Activated CD4-positive, alpha-beta T cell treated with anti-CD3 and anti-CD28 coated beads for 4 hours (primary cell): ENCODE data around the gene BTBD10.

ENCODE experiments used
- DNase-seq, 2 donors: peaks; one replicate each; pipeline ENCODE4 v3.0.0-alpha.2; 2020

BTBD10 gene

DNA sequence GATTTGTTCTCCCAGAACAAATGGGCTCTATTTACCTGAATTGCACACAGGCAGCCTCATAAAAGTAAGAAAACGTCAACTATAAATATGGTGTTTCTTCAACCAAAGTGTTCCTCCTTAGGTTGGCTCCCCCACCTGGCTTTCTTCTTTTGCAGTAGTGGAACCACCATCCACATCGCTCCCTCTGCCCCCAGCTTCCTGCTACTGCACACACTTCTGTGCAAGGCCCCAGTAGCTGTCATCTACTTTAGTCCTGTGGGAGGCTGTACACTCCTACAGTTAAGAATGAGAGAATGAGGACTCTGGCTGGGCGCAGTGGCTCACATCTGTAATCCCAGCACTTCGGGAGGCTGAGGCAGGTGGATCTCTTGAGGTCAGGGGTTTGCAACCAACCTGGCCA is 95.9 kb downstream of the BTBD10 start:
- DNase-seq = no peak

GRCh38 chr11:13366266-13367026 is 96.6 kb downstream of the BTBD10 start:
- DNase-seq = no peak

- no peak for DNase-seq
Observed at GRCh38 chr11:13364388-13364787, 98.6 kb downstream of the BTBD10 start.

- no peak for DNase-seq
Observed at GRCh38 chr11:13362596-13363109, 100.4 kb downstream of the BTBD10 start.

- no peak for DNase-seq
Observed at GRCh38 chr11:13358596-13359270, 104.3 kb downstream of the BTBD10 start.

- DNase-seq = no peak
Observed at GRCh38 chr11:13357232-13357631, 105.8 kb downstream of the BTBD10 start.

- no peak for DNase-seq
Observed at GRCh38 chr11:13355191-13355590, 107.8 kb downstream of the BTBD10 start.

- no peak for DNase-seq
Observed at GRCh38 chr11:13354335-13354734, 108.7 kb downstream of the BTBD10 start.

- no peak for DNase-seq
Observed at GRCh38 chr11:13352711-13353110, 110.3 kb downstream of the BTBD10 start.

GRCh38 chr11:13349581-13349980 is 113.4 kb downstream of the BTBD10 start:
- DNase-seq = no peak

DNA sequence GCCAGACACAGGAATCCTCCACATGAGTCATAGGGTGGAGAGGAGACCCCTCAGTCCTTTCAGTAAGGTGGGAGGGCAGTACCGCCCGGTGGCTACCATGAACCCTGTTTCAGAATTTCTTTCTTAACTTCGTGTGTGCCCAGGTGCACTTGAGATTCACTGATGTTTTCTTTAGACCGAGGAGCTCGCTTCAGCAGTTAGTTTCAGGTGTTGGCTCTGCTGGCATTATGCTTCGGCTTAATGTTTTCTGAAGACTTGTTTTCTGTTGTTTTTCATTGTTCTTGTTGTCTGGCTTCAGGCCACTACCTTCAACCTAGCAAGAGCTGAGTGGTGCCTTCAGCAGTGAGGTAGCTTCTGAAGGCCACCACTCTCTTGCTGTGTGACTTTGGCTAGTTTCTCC is 114.0 kb downstream of the BTBD10 start:
- no peak for DNase-seq

DNA sequence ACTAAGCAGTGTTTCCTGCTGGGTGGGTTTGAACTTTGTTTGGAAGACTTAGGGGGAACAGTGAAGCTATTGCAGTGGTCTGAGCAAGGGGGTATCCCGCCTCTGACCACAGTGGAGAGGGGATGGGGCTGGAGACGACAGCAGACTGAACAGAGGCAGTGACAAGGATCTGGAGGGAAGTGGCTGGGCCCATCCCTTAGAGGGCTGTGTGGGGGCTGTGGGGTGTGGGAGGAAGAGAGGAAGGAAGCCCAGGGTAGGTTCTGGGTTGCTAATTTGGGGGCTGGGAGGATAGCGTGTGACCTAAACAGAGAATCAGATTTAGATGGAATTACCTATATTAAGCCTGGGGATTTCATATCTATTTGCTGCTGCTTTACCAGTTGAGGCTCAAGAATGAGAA is 114.7 kb downstream of the BTBD10 start:
- DNase-seq = no peak

DNA sequence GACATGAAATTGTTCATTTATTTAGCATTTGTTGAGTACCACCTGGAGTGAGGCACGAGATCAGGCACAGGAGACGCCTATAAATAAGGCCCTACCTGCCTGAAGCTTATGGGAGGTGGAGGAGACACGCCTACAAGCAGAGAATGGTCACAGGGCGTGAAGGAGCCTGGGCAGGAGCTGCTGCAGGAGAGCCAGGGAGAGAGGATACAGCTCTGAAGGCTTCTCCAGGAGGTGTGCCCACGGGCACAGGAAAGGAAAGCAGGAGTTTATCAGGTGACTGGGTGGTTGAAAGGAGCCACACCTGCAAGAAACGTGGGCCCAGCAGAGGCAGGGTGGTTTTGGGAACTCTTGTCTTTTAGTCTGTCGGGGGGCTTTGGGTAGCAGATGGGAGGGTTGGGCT is 115.1 kb downstream of the BTBD10 start:
- no peak for DNase-seq

- DNase-seq = no peak
Observed at GRCh38 chr11:13346470-13346869, 116.6 kb downstream of the BTBD10 start.

DNA sequence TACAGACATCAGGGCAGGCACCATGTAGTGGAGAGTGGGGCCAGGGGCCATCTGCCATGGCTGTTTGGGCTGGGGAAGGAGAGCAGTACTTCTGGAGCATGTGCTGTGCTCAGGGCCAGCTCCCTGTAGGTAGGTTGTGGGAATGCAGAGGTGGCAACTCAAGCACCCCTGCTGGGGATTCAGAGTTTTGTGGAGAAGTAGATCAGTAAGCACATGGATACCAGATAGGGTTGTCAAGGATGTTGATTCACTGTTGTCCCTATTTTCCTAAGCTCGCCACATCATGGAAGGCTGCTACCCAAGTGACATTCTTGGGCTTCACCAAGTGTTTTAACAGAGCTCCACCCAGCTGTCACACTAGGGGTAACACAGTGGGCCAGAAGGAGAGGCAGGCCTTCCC is 118.2 kb downstream of the BTBD10 start:
- no peak for DNase-seq

GRCh38 chr11:13343931-13344717 is 118.9 kb downstream of the BTBD10 start:
- DNase-seq = peak; percentile 63 to 77

- no peak for DNase-seq
Observed at GRCh38 chr11:13343067-13343466, 120.0 kb downstream of the BTBD10 start.

- DNase-seq = no peak
Observed at GRCh38 chr11:13341026-13341425, 122.0 kb downstream of the BTBD10 start.

DNA sequence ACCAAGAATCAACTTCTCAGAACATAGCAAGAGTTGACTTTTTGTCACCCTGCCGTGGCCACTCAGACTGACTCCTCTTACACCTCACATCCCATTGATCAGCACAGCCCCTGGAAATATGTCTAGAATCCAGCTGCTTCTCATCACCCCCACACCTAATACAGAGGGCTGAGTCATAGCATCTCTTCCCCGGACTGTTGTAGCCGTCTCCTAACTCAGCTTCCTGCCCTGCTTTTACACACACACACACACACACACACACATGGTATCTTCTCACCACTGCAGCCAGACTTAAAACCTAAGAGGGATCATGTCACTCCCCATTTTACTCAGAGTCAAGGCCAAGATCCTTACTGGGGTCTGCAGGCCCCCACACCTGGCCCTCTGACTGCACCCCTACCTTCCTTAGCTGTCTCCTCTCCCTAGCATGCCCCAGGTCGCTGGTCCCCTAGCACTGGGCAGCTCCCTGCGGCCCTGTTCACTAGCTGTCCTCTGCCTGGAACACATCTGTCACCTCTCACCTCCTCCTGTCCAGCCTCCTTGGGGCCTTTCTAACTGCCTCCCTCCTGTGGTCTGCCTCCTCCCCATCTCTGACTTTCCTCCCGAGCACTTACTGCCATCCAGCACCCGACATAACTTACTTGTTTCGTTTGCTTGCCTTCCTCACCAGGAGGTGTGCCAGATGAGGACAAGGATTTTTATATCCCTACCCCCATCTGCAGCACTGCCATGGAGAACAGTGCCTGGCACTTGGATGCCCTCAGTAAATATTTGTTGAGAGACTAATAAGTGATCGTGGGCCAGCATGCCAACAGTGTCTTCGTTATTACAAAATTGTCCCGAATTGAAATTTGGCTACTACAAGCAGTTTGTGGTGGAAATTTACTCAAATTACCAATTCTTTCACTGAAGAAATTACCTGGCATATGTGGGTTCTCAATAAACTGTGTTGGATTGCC is 123.5 kb downstream of the BTBD10 start:
- DNase-seq = peak; percentile 26 to 43

- DNase-seq = no peak
Observed at GRCh38 chr11:13338427-13339069, 124.5 kb downstream of the BTBD10 start.

- DNase-seq = no peak
Observed at GRCh38 chr11:13338019-13338426, 125.0 kb downstream of the BTBD10 start.
